Hematopoietic multipotent progenitor cell (in vitro differentiated cells): ENCODE data around the gene NFASC. TPM values are rescaled to one million over a fixed set of nuclear protein-coding genes. Genes with fewer than 3 reads are reported as not detected.
A peak's percentile ranks its signal among the peaks of the same experiment; 100 is the strongest.

Source experiments
- DNase-seq, 3 donors: peaks; one replicate each; pipeline ENCODE4 v3.0.0-alpha.2; 2011 to 2015; ENCODE audit warnings: low read depth in 2 of 3, low spot score in 2 of 3
- total RNA-seq: library from RNA; depleted of rRNA; stranded (reverse); fragments of >200 nt; gene quantifications from one replicate; pipeline ENCODE4 v1.2.3, GENCODE V29; 2012

Gene NFASC
- total RNA-seq, 1 donor, result under 0.01 TPM

GRCh38 chr1:205056956-205057568 is 186.4 kb downstream of the NFASC start:
- no peak for DNase-seq

- DNase-seq, result no peak
Measured at GRCh38 chr1:205057808-205058575, 187.3 kb downstream of the NFASC start.

GRCh38 chr1:205058853-205059252 is 188.2 kb downstream of the NFASC start:
- no peak for DNase-seq

GRCh38 chr1:205059660-205060059 is 189.0 kb downstream of the NFASC start:
- no peak for DNase-seq

GRCh38 chr1:205060746-205061145 is 190.1 kb downstream of the NFASC start:
- DNase-seq, result no peak

- DNase-seq, result no peak
Measured at GRCh38 chr1:205061227-205061626, 190.6 kb downstream of the NFASC start.

- peak; percentile 30 to 90 (median 75) for DNase-seq
Measured at GRCh38 chr1:205061665-205062069, 191.0 kb downstream of the NFASC start.

- no peak for DNase-seq
Measured at GRCh38 chr1:205062319-205062718, 191.7 kb downstream of the NFASC start.

GRCh38 chr1:205062895-205063294 is 192.2 kb downstream of the NFASC start:
- DNase-seq, result no peak

- DNase-seq, result no peak
Measured at GRCh38 chr1:205064301-205064700, 193.6 kb downstream of the NFASC start.

GRCh38 chr1:205064741-205065316 is 194.2 kb downstream of the NFASC start:
- no peak for DNase-seq

- DNase-seq, result no peak
Measured at GRCh38 chr1:205065666-205066065, 195.0 kb downstream of the NFASC start.

GRCh38 chr1:205066141-205066818 is 195.6 kb downstream of the NFASC start:
- DNase-seq, result no peak

- DNase-seq, result no peak
Measured at GRCh38 chr1:205067031-205067430, 196.4 kb downstream of the NFASC start.

GRCh38 chr1:205068001-205068400 is 197.3 kb downstream of the NFASC start:
- DNase-seq, result no peak

- DNase-seq, result no peak
Measured at GRCh38 chr1:205068457-205069040, 197.9 kb downstream of the NFASC start.

- no peak for DNase-seq
Measured at GRCh38 chr1:205069371-205070125, 198.9 kb downstream of the NFASC start.

- DNase-seq, result no peak
Measured at GRCh38 chr1:205071028-205071409, 200.4 kb downstream of the NFASC start.

GRCh38 chr1:205071801-205072200 is 201.1 kb downstream of the NFASC start:
- DNase-seq, result no peak

GRCh38 chr1:205072286-205072685 is 201.6 kb downstream of the NFASC start:
- DNase-seq, result no peak
